DOHH2 (cell line): ENCODE measurements around the gene POLE3.
"Not testable (repeated sequence)": the region's sequence is repeated elsewhere in the genome, so short reads cannot be mapped to it uniquely, and the experiment has no call there.

Experiments
- CTCF ChIP-seq: fragments of 200-600 bp; sonication (generic); IDR thresholded peaks from one replicate; pipeline ENCODE4 v1.5.1; 2014; ENCODE audit warnings: antibody characterized with exemption, mild to moderate bottlenecking, low read depth, low read length; ENCODE audit not compliant: poor library complexity, severe bottlenecking
- EZH2phosphoT487 ChIP-seq: fragments of 200-600 bp; sonication (generic); IDR thresholded peaks from 2 replicates; pipeline ENCODE4 v1.6.1; 2017; ENCODE audit warnings: borderline replicate concordance, mild to moderate bottlenecking, antibody characterized with exemption, low read length, moderate library complexity, mixed read lengths

GRCh38 chr9:113406353-113406752 is 4.1 kb downstream of the POLE3 start:
- TF ChIP-seq CTCF, EZH2phosphoT487: not testable (repeated sequence)
